Stimulated activated CD4-positive, alpha-beta T cell treated with anti-CD3 and anti-CD28 coated beads, TNF-alpha, amount 100 ng/mL, for 1 hour (primary cell): ENCODE data around the gene CHRNB1.

Experiments
- DNase-seq, 3 donors: peaks; one replicate each; pipeline ENCODE4 v3.0.0-alpha.2; 2020; ENCODE audit warnings: low read depth in 3 of 3, low spot score in 1 of 3

Gene CHRNB1, protein sequence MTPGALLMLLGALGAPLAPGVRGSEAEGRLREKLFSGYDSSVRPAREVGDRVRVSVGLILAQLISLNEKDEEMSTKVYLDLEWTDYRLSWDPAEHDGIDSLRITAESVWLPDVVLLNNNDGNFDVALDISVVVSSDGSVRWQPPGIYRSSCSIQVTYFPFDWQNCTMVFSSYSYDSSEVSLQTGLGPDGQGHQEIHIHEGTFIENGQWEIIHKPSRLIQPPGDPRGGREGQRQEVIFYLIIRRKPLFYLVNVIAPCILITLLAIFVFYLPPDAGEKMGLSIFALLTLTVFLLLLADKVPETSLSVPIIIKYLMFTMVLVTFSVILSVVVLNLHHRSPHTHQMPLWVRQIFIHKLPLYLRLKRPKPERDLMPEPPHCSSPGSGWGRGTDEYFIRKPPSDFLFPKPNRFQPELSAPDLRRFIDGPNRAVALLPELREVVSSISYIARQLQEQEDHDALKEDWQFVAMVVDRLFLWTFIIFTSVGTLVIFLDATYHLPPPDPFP

GRCh38 chr17:7444682-7445618, at the start of gene CHRNB1:
CHRNB1 (plus strand) TSS chr17:7445061; CDS start chr17:7445128, 67 bp downstream.
- DNase-seq, result no peak

- no peak for DNase-seq
These were observed 48.7 kb upstream of the CHRNB1 start for GRCh38 chr17:7396147-7396546.

DNA sequence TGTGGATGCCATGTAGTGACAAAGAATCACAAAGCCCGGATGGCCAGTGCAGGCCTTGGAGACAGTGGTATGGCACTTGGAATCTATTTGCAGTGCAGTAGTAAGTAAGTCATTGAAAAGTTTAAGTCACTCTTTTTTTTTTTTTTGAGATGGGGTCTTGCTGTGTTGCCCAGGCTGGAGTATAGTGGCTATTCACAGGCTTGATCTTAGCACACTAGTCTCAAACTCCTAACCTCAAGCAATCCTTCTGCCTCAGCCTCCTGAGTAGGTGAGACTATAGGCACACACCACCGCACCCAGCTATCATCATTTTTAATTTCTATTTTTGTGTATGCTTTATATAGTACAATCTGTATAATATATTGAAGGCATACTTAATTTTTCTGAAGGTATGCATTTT, 46.2 kb upstream of the CHRNB1 start:
- DNase-seq, result no peak

DNA sequence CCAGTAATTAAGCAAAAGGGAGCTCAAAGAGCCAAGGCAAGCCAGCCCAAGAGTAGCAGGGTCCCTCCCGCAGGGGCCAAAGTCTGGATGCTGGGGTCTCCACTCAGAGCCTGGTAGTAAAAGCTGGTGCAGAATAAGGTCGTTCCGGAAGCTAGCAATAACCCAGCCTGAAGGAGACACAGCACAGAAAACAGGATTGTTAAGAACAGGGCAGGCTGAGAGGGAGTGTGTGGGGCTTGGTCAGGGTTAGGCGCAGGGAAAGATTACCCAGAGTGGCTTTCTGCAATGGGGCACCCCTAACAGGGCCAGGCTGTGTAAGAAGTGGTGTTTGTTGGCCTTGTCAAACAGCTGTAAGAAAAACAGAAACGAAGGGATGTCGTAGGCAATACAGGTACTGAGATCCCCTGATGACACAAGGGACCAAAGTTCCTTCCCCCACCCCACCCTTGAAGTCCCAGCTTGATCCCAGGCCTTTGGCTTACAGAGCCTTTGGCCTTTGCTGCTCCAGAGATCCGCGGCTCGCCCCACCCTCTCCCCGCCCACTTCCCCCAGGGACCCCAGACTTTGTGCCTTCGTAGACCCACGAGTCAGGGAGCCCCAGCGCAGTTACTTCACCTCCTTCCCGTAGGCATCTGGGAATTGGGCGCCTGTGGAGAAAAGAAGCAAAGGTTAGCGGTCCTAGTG, 41.7 kb upstream of the CHRNB1 start:
- no peak for DNase-seq

GRCh38 chr17:7403727-7403976, 41.2 kb upstream of the CHRNB1 start:
- DNase-seq, result no peak

- DNase-seq, result peak; percentile 84 to 91 (median 86)
These were observed 40.7 kb upstream of the CHRNB1 start, which contains the start of gene TMEM256 for GRCh38 chr17:7403977-7404736. TMEM256 (minus strand) TSS chr17:7404097; CDS start chr17:7404084, 13 bp downstream.

- DNase-seq, result peak in 2 of 3 donors; percentile 40 to 53
These were observed 40.0 kb upstream of the CHRNB1 start for GRCh38 chr17:7404737-7405349.

- no peak for DNase-seq
These were observed 39.3 kb upstream of the CHRNB1 start for GRCh38 chr17:7405350-7406234.

DNA sequence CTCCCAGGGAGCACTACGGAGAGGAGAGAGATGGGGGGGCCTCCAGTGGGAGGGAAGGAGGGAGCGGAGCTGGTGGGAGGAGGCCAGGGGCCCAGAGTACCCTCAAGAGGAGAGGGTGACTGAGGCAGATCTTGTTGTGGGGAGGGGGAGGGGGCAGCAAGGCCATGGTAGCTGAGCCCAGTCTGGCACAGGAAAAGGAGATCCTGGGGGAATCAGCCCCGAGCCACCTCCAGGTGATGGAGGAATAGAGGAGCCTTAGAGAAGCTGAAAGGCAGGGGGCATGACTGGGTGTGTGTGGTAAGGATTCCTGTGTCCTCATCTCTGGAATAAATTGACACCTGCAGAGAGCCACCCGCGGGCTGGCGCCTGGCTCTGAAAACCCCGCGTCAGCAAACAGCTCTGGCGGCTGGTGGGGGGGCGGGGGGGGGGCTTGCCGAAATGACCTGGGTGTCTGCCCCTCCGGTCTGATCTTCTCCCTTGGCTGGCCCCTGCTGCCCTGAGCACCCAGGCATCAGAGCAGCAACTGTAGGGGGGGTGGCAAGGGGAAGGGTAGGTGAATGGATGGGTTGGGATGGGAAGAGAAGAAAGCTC, 38.5 kb upstream of the CHRNB1 start:
- DNase-seq, result no peak

GRCh38 chr17:7407082-7407481, 37.8 kb upstream of the CHRNB1 start:
- no peak for DNase-seq

DNA sequence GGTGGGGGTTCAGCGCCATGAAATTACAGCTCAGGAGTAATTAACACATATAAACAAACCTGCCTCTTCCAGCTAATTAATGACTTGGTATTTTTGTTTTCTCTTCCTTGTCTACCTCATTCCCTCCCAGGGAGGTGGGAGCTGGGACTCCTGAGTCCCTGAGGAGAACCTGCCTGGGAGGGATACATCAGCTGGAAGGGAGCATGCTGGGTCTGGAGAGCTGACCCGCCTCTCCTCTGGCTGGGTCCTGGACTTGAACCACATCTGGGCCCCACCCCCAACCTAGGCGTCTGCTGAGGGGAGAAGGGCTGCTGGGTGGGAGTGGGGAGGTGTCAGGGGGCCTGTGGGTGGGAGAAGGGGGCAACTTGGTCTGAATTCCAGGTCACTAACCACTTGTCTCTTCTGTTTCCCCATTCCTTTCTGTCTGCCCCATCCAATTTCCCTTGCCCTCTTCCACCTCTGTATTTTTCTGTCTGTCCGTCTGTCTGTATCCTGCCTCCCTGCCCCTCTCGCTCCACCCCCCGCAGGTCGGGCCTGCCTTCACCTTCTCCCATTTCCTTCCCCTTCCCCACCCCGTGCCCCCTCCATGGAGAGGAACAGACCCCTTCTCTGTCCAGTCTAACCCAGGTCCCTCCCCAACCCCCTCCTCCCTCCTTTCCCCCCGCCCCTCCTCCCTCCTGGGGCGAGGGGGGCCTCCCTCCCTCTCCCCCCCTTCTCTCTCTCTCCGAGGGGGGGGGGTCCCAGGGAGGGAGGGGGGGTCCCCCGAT, 37.2 kb upstream of the CHRNB1 start, which contains the start of gene NLGN2:
TSS of gene NLGN2 (plus strand) at position 361 of the 767 bp plus-strand sequence. CDS start 411 bp downstream, outside the sequence.
- DNase-seq, result no peak

DNA sequence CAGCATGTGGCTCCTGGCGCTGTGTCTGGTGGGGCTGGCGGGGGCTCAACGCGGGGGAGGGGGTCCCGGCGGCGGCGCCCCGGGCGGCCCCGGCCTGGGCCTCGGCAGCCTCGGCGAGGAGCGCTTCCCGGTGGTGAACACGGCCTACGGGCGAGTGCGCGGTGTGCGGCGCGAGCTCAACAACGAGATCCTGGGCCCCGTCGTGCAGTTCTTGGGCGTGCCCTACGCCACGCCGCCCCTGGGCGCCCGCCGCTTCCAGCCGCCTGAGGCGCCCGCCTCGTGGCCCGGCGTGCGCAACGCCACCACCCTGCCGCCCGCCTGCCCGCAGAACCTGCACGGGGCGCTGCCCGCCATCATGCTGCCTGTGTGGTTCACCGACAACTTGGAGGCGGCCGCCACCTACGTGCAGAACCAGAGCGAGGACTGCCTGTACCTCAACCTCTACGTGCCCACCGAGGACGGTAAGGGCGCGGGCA, 36.6 kb upstream of the CHRNB1 start:
- DNase-seq, result no peak

- no peak for DNase-seq
These were observed 36.0 kb upstream of the CHRNB1 start for GRCh38 chr17:7408863-7409262.

GRCh38 chr17:7409716-7410115, 35.1 kb upstream of the CHRNB1 start:
- no peak for DNase-seq

DNA sequence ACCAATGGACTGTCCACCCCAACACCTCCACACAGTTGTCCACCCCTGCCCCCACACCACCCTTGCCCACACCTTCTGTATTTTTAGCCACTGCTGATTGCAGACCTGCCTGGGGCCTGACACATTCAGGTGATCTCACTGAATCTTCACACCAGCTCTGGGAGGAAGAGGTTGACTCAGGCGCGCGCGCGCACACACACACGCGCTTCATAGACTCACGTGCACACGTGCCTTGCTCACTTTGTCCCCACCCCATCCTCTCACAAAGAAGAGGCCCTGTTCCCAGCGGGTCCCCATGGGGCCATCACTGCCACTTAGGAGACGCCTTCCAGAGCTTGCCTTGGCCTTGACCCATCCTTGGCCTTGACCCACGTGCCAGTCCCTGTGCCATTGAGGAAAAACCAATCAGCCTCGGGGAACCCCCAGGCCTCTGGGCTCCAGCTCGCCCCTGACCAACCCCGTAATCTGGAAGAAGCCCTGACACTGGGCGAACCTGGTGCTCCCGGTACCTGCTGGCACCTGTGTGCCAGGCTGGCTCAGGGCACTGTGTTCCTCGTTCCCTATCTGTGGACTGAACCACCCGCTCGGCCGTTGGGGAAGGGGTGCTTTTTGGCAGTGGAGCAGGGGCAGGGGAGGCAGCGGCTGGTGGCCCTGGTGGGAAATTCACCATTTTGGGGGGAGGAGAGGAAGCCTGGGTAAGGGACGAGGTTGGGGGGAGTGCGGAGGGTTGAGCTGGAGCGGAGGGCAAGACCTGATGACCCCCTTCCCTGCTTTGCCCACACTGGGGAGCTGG, 34.0 kb upstream of the CHRNB1 start:
- no peak for DNase-seq

DNA sequence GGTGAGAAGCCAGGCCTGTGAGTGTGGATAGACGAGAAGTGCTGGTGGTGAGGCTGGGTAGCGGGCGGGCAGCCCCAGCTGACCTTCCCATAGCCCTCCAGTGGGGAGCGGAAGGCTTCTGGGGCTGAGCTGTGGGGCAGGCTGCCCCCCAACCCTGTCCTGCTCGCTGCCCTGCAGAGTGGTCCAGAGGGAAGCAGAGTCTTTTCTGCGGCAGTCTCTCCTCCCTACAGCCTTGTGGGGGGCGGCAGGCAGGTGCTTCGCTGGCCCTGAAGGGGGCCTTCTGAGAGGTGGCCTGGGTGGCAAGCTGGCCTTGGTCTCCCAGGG, 33.5 kb upstream of the CHRNB1 start:
- no peak for DNase-seq

DNA sequence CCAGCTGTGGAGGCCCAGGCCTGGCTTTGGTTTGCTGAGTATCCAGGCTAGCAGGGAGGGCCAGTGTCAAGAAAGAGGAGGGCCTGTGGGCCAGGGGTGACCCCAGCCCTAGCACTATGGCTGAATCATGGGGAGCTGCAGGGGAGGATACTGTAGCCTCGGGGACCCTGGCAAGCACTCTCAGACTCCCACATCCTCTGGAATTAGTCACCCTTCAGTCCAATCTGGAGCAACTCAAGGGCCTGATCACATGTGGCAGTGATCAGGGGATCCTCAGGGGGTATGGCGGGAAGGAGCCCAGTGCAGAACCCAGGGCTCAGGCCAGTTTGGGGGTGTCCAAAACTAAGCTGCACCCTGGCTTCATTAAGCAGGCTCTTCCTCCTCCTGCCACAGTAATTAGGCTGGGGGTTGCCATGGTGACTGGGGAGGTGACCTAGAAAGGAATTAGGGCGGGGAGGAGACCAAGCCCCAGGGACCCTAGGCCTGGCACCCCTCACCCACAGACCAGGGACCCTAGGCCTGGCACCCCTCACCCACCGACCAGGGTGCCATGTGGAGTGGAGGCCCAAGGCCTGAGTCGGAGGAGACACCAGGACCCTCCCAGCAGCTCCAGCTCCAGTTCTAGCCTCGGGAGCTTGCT, 31.4 kb upstream of the CHRNB1 start:
- DNase-seq, result no peak
